HFFc6 (cell line): ENCODE measurements around the gene SPEG. TPM values are rescaled to one million over a fixed set of nuclear protein-coding genes. Genes with fewer than 3 reads are reported as not detected.
A peak's percentile ranks its signal among the peaks of the same experiment; 100 is the strongest.

ENCODE experiments used
- DNase-seq: peaks from one replicate; pipeline ENCODE4 v3.0.0-alpha.2; 2018
- H3K27ac Mint-ChIP-seq: 2 replicates; pipeline ENCODE4 v1.8.0; 2020; ENCODE audit warnings: mild to moderate bottlenecking, mixed read lengths
- H3K27me3 Mint-ChIP-seq: 2 replicates; pipeline ENCODE4 v1.8.0; 2021; ENCODE audit warnings: mild to moderate bottlenecking, moderate library complexity, mixed read lengths; ENCODE audit not compliant: insufficient read depth
- H3K36me3 Mint-ChIP-seq: 2 replicates; pipeline ENCODE4 v1.8.0; 2021; ENCODE audit warnings: low read depth, mixed read lengths
- H3K4me1 Mint-ChIP-seq: 2 replicates; pipeline ENCODE4 v1.8.0; 2020; ENCODE audit warnings: low read depth, mixed read lengths
- H3K4me3 Mint-ChIP-seq: 2 replicates; pipeline ENCODE4 v1.8.0; 2020; ENCODE audit warnings: mild to moderate bottlenecking, moderate library complexity, mixed read lengths
- H3K9me3 Mint-ChIP-seq: 2 replicates; pipeline ENCODE4 v1.8.0; 2020; ENCODE audit warnings: mild to moderate bottlenecking, mixed read lengths
- total RNA-seq, 6 experiments: library from RNA; stranded (reverse); fragmentation: NEBNext Ultra II Directional; extraction: Animal tissue kit (Norgen Biotek cat#: 25700); gene quantifications; 2 replicates in 1 of 6; 3 replicates in 5 of 6; pipeline ENCODE4 v1.2.3, GENCODE V29; 2021
- TF ChIP-seq, protein P1 (sequence below): fragments of 200-600 bp; sonication (generic); IDR thresholded peaks from 2 replicates; pipeline ENCODE4 v1.5.0; 2021; ENCODE audit warnings: antibody characterized with exemption, mild to moderate bottlenecking

SPEG gene
- total RNA-seq, 6 experiments from 2014 or later, result 80.9 to 89.5 (median 84.7) TPM

DNA sequence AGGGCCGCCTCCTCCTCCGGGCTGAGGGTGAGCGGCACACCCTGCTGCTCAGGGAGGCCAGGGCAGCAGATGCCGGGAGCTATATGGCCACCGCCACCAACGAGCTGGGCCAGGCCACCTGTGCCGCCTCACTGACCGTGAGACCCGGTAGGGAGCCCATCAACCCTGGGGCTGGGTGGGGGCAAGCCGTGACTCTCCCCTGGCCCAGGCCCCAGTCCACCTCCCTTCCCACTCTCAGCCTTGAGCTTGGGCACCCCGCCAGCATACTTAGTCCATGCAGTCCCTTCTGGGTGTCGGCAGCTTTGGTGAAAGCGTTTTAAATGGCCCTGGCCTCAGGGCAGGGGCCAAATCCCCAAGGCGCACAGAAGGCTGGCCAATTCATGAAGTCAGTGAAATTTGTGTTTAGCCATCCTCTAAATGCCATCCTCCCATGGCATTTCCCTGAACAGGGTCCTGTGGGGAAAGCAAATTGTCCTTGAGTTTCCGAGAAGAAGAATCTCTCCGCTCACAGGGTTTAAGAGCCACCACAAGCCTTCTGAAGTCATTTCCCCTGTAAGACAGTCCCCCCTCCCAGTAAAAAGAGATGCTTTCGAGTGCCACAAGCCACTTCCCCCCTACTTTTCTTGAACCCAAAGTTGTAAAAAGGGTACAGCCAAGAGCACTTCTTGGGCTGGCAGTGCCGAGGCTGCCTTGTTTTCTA is 17.2 kb downstream of the SPEG start:
- DNase-seq, result no peak
- Mint-ChIP-seq H3K36me3 (peaks cover 49% of the 10 kb centered on the region), H3K9me3 (no peaks in the 10 kb centered on the region), H3K4me3 (no peak overlapping the region), H3K4me1 (peaks cover 55% of the 10 kb centered on the region), H3K27ac (peak overlapping the region; percentile 96), H3K27me3 (no peaks in the 10 kb centered on the region; the same call in 1 of the 2 replicates)
- TF ChIP-seq, protein P1, sequence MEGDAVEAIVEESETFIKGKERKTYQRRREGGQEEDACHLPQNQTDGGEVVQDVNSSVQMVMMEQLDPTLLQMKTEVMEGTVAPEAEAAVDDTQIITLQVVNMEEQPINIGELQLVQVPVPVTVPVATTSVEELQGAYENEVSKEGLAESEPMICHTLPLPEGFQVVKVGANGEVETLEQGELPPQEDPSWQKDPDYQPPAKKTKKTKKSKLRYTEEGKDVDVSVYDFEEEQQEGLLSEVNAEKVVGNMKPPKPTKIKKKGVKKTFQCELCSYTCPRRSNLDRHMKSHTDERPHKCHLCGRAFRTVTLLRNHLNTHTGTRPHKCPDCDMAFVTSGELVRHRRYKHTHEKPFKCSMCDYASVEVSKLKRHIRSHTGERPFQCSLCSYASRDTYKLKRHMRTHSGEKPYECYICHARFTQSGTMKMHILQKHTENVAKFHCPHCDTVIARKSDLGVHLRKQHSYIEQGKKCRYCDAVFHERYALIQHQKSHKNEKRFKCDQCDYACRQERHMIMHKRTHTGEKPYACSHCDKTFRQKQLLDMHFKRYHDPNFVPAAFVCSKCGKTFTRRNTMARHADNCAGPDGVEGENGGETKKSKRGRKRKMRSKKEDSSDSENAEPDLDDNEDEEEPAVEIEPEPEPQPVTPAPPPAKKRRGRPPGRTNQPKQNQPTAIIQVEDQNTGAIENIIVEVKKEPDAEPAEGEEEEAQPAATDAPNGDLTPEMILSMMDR, result no peak

DNA sequence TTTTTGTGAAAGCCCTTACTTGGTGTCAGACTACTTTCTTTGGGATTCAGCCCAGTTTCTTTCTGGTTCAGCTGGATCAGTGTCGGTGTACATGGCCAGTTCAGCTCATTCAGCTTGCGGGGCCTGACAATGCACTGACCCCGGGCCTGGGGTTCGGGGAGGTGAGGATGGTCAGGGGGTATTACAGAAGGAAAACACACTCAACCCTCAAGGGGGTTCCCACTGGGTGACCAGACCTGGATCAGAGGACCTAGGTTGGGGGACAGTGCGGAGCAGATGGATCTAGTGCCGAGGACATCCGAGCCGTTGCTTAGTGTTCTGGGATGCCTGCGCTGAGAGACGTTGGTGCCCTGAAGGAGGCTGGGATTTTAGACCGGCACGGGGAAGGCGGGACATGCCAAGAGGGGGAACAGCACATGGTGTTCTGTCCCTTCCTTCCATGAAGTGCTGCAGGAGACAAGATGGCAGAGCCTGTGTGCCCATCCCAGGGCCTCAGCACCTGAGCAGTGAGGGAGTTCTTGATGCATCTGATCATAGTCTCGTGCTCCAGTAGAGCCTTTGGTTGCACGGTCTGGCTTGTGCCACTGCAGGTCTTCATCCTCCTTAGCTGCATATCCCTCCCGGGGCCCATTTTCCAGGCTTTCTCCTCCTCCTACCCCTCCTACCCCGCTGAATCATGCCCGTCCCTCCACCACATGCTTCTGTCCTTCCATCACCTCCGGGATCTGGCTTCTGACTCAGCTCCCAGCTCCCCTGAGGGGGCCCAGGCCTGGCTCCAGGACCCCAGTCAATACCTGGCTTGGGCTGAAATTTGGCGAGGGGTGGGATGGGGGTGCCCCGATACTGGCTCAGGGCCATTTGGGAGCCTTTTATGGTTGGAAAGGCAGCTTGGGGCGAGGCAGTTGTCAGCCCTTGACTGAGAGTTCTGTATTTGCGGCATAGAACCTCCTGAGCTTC is 18.0 kb downstream of the SPEG start:
- Mint-ChIP-seq H3K36me3 (peaks cover 49% of the 10 kb centered on the region), H3K4me1 (peaks cover 64% of the 10 kb centered on the region), H3K4me3 (peak overlapping the region; percentile 81), H3K27me3 (no peaks in the 10 kb centered on the region; the same call in 1 of the 2 replicates), H3K9me3 (no peaks in the 10 kb centered on the region), H3K27ac (peak overlapping the region; percentile 96)
- DNase-seq, result peak; percentile 95
- TF ChIP-seq, protein P1, result no peak

DNA sequence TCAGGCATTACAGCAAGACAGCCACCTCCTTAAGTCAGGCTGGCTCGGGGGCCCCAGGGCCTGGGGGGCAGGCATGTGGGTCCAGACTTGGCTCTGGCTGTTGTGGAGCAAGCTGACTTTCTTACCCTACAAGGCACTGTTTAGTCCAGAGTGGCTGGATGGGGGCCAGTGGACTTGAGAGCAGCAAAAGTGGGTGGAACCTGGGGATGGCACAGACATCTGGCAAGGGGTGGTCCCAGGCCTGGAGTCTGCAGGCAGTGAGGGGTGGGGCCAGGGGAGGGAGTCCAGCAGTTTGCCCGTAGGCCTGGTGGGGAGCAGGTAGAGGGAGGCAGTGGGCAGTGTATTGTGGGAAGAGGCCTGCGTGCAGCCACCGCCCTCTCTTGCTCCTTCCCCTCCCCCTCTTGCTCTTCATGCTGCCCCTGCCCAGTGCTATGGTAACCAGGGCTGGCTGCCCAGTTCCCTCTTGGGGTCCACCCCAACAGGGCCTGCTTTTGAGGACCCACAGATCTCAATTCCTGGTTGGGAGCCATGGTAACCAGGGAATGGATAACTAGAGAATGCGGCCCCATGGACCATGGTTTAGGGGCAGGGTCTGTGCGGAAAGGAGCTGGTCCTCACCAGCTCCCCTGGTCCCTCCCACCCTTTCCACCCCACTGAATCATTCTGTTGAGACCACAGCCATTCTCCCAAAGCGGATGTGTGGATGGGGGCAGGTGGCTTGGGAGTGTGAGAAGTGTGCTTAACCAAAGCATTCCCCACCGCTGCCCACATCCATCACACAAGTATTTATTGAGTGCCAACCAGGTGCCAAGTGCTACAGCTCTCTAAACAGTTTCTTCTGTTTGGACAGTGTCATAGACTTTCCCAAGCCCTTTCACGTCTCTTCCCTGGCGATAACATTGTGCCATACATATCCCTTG is 19.3 kb downstream of the SPEG start:
- H3K36me3 Mint-ChIP-seq, result peaks cover 49% of the 10 kb centered on the region
- H3K27me3 Mint-ChIP-seq, result peaks cover 3% of the 10 kb centered on the region; the same call in 1 of the 2 replicates
- no peaks in the 10 kb centered on the region for H3K9me3 Mint-ChIP-seq
- H3K4me1 Mint-ChIP-seq, result peaks cover 73% of the 10 kb centered on the region
- peak; percentile 85 for DNase-seq
- TF ChIP-seq, protein P1, result no peak
- peak overlapping the region; percentile 81 for H3K4me3 Mint-ChIP-seq
- H3K27ac Mint-ChIP-seq, result peak overlapping the region; percentile 96

DNA sequence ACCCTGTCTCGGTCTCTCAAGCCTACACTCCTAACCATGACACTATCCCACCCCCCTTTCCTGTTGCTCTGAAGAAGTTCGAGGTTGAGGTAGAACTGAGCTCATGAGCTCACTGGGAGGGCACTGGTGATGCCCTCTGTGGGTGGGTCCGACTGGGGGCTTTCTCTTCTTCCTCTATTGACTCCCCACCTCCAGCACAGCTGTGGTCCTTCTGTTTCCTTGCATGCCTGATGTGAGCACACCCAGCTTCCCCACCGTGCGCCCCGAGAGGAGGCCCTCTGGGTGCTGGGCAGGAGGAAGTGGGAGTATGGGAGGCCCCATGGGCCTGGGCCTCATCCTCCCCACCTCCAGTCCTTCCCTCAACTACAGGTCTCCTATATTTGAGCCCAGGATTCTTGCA is 20.9 kb downstream of the SPEG start:
- DNase-seq, result no peak
- peaks cover 76% of the 10 kb centered on the region for H3K4me1 Mint-ChIP-seq
- no peaks in the 10 kb centered on the region for H3K9me3 Mint-ChIP-seq
- peaks cover 39% of the 10 kb centered on the region for H3K36me3 Mint-ChIP-seq
- no peak overlapping the region for H3K4me3 Mint-ChIP-seq
- peaks cover 9% of the 10 kb centered on the region for H3K27me3 Mint-ChIP-seq
- H3K27ac Mint-ChIP-seq, result peak overlapping the region; percentile 33
- TF ChIP-seq, protein P1, result no peak
